Right lobe of liver (tissue), 6 donors: ENCODE measurements around the gene SLC7A1. TPM values are rescaled to one million over a fixed set of nuclear protein-coding genes. Genes with fewer than 3 reads are reported as not detected.

Experiments
- ATAC-seq, 4 donors: fragments of 200-7000 bp; cut with Tn5 transposase; one replicate each; pipeline ENCODE4 v1.9.1; 2020; ENCODE audit warnings: mild to moderate bottlenecking in 4 of 4, moderate library complexity in 4 of 4
- DNase-seq, 3 donors: peaks; one replicate each; pipeline ENCODE4 v3.0.0-alpha.2; 2020
- H3K27ac ChIP-seq, 3 donors: fragments of 200-600 bp; one replicate each; pipeline ENCODE4 v1.8.0; 2022
- H3K27me3 ChIP-seq, 2 donors: fragments of 200-600 bp; one replicate each; pipeline ENCODE4 v1.8.0; 2022
- H3K36me3 ChIP-seq, 4 donors: fragments of 200-600 bp; sonication (generic) in 1 of 4; one replicate each; pipeline versions ENCODE4 v1.5.1 to v1.8.0; 2017 to 2022; ENCODE audit warnings: control low read depth in 1 of 4
- H3K4me1 ChIP-seq, 4 donors: fragments of 200-600 bp; sonication (generic) in 1 of 4; one replicate each; pipeline versions ENCODE4 v1.5.1 to v1.8.0; 2017 to 2022; ENCODE audit warnings: control low read depth in 1 of 4
- H3K4me3 ChIP-seq, 3 donors: fragments of 200-600 bp; one replicate each; pipeline ENCODE4 v1.8.0; 2022
- H3K9me3 ChIP-seq, 4 donors: fragments of 200-600 bp; sonication (generic) in 1 of 4; one replicate each; pipeline versions ENCODE4 v1.5.1 to v1.8.0; 2017 to 2022; ENCODE audit warnings: control low read depth in 1 of 4
- POLR2A ChIP-seq: fragments of 450-650 bp; IDR thresholded peaks from one replicate; pipeline ENCODE4 v1.6.1; 2017; ENCODE audit warnings: antibody characterized with exemption, mild to moderate bottlenecking
- WGBS: methylation state at CpG from one replicate; pipeline ENCODE4 v1.1.6; 2018; ENCODE audit warnings: low coverage, low lambda C conversion rate; ENCODE audit not compliant: insufficient coverage; ENCODE audit errors: missing lambda C conversion rate; 5-methylcytosine and 5-hydroxymethylcytosine counted together
- intact Hi-C, 2 donors: fragments of 100-400 bp; cut with DNase I; formaldehyde crosslinking; loops; one replicate each; pipeline versions ENCODE4 v1.11.2 to v1.14.1; 2022
- total RNA-seq, 6 experiments: library from RNA; depleted of rRNA in 2 of 6; stranded (reverse); fragments of >200 nt in 2 of 6; fragmentation: NEBNext Ultra II Directional in 3 of 6; extraction: Animal tissue kit (Norgen Biotek cat#: 25700) in 3 of 6; gene quantifications; one replicate each; pipeline versions ENCODE4 v1.1.0 to v1.2.4, GENCODE V29; 2016 to 2023
- TF ChIP-seq, protein P1 (sequence below), 4 donors: fragments of 200-600 bp in 3 of 4; fragments of 450-650 bp in 1 of 4; IDR thresholded peaks; one replicate each; pipeline versions ENCODE4 v1.5.1 to v1.8.0; 2016 to 2022; ENCODE audit warnings: antibody characterized with exemption in 4 of 4, mild to moderate bottlenecking in 2 of 4
- donor health status: DM: no; HTN: yes; CAD: no.
- donor health status: DM: no; HTN: no; CAD: no.
- donor health status: DM: no; HTN: no; CAD: no.
- donor health status: DM: no; HTN: yes; CAD: no.
- donor health status: DM: no; HTN: yes; CAD: no.

Gene SLC7A1
- total RNA-seq, 6 experiments from 2014 or later = 0.70 to 6.5 (median 3.7) TPM

DNA sequence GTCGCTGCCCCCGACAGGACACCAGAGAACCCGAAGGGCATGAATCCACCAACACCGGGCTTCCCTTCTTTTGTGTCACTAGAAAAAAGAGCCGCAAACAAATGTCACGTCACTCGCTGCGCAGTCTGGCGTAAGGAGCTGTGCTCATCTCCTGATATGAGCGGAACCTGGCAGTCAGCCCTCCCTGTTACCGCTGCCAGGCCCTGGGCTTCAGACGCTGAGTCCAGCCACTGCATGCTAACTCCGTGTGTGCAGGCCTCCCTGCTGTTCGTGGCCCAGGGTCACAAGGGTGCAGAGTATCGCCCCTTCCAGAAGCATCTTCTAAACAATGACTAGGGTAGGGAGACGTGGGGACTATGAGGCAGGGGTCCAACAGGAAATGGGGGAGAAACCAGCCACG lies 71.3 kb downstream of the SLC7A1 start:
- intact Hi-C loops = no loop called here
- Histone ChIP-seq H3K27me3 (no peaks in the 10 kb centered on the region), H3K4me1 (no peaks in the 10 kb centered on the region), H3K27ac (no peak overlapping the region), H3K9me3 (no peaks in the 10 kb centered on the region), H3K36me3 (no peaks in the 10 kb centered on the region), H3K4me3 (no peak overlapping the region)
- no peak for DNase-seq
- ATAC-seq = peak in 2 of 4 donors; percentile 34 to 38
- WGBS = 73% methylated on average over 3 of the region's 17 CpGs
- TF ChIP-seq, protein P1, sequence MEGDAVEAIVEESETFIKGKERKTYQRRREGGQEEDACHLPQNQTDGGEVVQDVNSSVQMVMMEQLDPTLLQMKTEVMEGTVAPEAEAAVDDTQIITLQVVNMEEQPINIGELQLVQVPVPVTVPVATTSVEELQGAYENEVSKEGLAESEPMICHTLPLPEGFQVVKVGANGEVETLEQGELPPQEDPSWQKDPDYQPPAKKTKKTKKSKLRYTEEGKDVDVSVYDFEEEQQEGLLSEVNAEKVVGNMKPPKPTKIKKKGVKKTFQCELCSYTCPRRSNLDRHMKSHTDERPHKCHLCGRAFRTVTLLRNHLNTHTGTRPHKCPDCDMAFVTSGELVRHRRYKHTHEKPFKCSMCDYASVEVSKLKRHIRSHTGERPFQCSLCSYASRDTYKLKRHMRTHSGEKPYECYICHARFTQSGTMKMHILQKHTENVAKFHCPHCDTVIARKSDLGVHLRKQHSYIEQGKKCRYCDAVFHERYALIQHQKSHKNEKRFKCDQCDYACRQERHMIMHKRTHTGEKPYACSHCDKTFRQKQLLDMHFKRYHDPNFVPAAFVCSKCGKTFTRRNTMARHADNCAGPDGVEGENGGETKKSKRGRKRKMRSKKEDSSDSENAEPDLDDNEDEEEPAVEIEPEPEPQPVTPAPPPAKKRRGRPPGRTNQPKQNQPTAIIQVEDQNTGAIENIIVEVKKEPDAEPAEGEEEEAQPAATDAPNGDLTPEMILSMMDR (IDR thresholded peaks at IDR 0.05) = no peak
- no peak for TF ChIP-seq POLR2A

DNA sequence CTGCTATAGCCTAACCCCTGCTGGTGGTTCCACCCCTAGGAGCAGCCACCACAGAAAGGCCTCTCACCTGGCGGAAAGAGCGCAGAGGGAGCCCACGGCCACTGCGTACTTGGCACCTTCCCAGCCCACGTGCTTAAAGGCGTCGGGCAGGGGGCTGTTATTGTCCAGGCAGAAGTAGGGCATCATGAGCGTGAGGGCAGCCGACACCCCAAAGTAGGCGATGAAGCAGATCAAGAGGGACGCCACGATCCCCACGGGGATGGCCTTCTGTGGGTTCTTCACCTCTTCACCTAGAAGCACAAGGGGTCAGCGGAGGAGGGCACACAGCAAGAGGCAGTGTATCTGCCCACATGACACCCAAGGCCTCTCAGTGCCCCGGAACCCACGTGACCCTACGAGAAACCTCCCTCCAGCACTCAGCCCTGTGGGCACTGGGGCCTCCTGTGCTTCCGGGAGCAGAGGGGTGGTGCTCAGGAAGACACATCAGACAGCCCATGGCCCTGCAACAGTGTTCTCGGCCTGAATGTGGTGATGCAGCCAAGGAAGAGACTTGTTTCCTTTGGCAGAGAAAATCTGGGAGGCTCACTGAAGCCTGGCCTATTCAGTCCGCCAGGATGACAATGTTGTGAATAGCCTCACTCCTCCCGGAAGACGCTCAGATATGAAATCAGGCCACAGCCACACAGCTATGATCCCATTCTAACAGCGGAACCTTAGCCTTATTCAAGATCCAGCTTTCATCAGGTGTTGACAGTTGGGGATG lies 72.1 kb downstream of the SLC7A1 start:
- 67% methylated on average over 3 of the region's 23 CpGs for WGBS
- H3K27ac ChIP-seq = no peak overlapping the region
- H3K36me3 ChIP-seq = no peaks in the 10 kb centered on the region
- ATAC-seq (peak in 3 of 4 donors; percentile 6 to 33 (median 32)), DNase-seq (no peak)
- TF ChIP-seq, protein P1 (IDR thresholded peaks at IDR 0.05) = no peak
- TF ChIP-seq POLR2A = no peak
- H3K4me3 ChIP-seq = no peak overlapping the region
- intact Hi-C loops = no loop called here
- H3K9me3 ChIP-seq = no peaks in the 10 kb centered on the region
- H3K27me3 ChIP-seq = no peaks in the 10 kb centered on the region
- no peaks in the 10 kb centered on the region for H3K4me1 ChIP-seq

DNA sequence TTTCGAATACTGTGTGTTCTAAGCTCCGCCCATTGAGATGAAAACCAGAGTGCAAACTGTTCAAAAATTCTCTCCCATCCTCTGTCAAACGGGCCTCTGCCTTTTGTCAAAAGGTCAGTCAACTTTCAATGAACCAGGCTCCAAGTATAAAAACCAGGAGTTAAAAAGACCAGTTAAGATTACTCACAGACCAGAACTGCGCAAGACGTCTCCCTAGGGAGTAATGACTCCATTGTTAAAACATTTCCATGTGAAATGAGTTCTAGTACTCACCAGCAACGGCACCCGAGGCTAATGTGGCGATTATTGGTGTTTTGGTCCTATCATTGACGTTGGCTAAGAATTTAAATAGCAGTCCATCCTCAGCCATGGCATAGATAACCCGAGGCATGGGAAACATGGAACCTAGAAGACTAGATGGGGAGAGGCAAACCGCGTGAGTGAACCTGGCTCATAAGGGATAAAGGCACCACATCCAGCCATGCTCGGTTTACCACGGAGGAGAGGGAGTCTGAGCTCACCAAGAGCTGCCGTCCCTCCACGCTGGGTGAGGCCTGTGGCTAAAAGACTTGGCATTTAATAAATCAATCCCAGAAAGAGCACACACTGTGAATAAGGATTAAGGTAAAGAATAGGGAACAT lies 73.3 kb downstream of the SLC7A1 start:
- WGBS = 90% methylated on average over 16 of the region's 16 CpGs
- H3K27me3 ChIP-seq = no peaks in the 10 kb centered on the region
- ATAC-seq (peak in 1 of 4 donors; percentile 10), DNase-seq (no peak)
- H3K27ac ChIP-seq = no peak overlapping the region
- H3K4me3 ChIP-seq = no peak overlapping the region
- no peaks in the 10 kb centered on the region for H3K9me3 ChIP-seq
- TF ChIP-seq POLR2A = no peak
- TF ChIP-seq, protein P1 (IDR thresholded peaks at IDR 0.05) = no peak
- H3K36me3 ChIP-seq = no peaks in the 10 kb centered on the region
- no peaks in the 10 kb centered on the region for H3K4me1 ChIP-seq
- intact Hi-C loops = no loop called here

GRCh38 chr13:29521336-29521735 lies 74.2 kb downstream of the SLC7A1 start:
- Histone ChIP-seq H3K27me3 (no peaks in the 10 kb centered on the region), H3K27ac (no peak overlapping the region), H3K36me3 (no peaks in the 10 kb centered on the region), H3K4me3 (no peak overlapping the region), H3K9me3 (no peaks in the 10 kb centered on the region), H3K4me1 (no peaks in the 10 kb centered on the region)
- TF ChIP-seq, protein P1 (IDR thresholded peaks at IDR 0.05) = no peak
- no peak for TF ChIP-seq POLR2A
- intact Hi-C loops = no loop called here
- DNase-seq = no peak
- no peak for ATAC-seq
- WGBS = 94% methylated on average over 13 of the region's 14 CpGs
